SK-N-SH (cell line): ENCODE measurements around the gene SEMA3B. TPM values are rescaled to one million over a fixed set of nuclear protein-coding genes. Genes with fewer than 3 reads are reported as not detected.

Source experiments
- CTCF ChIA-PET: fragments of 300-600, 350-600 bp; formaldehyde crosslinking; extraction: SDS; loops from one replicate; lab custom pipeline; 2021; lab: Yijun Ruan, JAX
- POLR2A ChIA-PET: fragments of 350-600 bp; sonication (Branson Sonifier 250); formaldehyde crosslinking; extraction: SDS; loops from one replicate; lab custom pipeline; 2020; ENCODE audit warnings: antibody characterized with exemption, inconsistent platforms; lab: Yijun Ruan, JAX
- DNase-seq: peaks from one replicate; pipeline ENCODE4 v3.0.0; 2012
- H2AFZ ChIP-seq: fragments of 200-600 bp; sonication (generic); 2 replicates; pipeline ENCODE4 v1.8.1; 2016; ENCODE audit warnings: antibody characterized with exemption, mild to moderate bottlenecking, low read depth
- H3F3A ChIP-seq: fragments of 200-600 bp; sonication (generic); replicated peaks from 2 replicates; pipeline ENCODE3; 2016; ENCODE audit warnings: antibody characterized with exemption, mild to moderate bottlenecking; ENCODE audit not compliant: insufficient read depth
- H3K27ac ChIP-seq, 2 experiments: fragments of 200-500 bp in 1 of 2; fragments of 200-600 bp in 1 of 2; sonication (Bioruptor generic) in 1 of 2; sonication (generic), shearing (Covaris generic) in 1 of 2; 2 replicates each; pipeline versions ENCODE4 v1.5.1 to v1.6.1; 2014 to 2016; ENCODE audit warnings: low read depth in 2 of 2, inconsistent platforms in 1 of 2, low read length in 1 of 2, mild to moderate bottlenecking in 1 of 2, mixed read lengths in 1 of 2
- H3K27me3 ChIP-seq: fragments of 200-600 bp; sonication (generic), shearing (Covaris generic); 2 replicates; pipeline ENCODE4 v1.6.1; 2016; ENCODE audit warnings: mixed run types; ENCODE audit not compliant: insufficient read depth
- H3K36me3 ChIP-seq, 2 experiments: fragments of 200-500 bp in 1 of 2; fragments of 200-600 bp in 1 of 2; sonication (Bioruptor generic) in 1 of 2; sonication (generic) in 1 of 2; replicated peaks in 1 of 2; 2 replicates each; pipeline versions ENCODE3 to v1.5.1; 2014 to 2016; ENCODE audit warnings: low read length in 1 of 2, mild to moderate bottlenecking in 1 of 2; ENCODE audit not compliant: insufficient read depth in 2 of 2, control insufficient read depth in 1 of 2
- H3K4me1 ChIP-seq, 2 experiments: fragments of 200-500 bp in 1 of 2; fragments of 200-600 bp in 1 of 2; sonication (Bioruptor generic) in 1 of 2; sonication (generic), shearing (Covaris generic) in 1 of 2; 2 replicates each; pipeline versions ENCODE4 v1.5.1 to v1.6.1; 2014 to 2016; ENCODE audit warnings: low read depth in 1 of 2, low read length in 1 of 2, mixed run types in 1 of 2; ENCODE audit not compliant: insufficient read depth in 2 of 2, control insufficient read depth in 1 of 2
- H3K4me2 ChIP-seq: fragments of 200-600 bp; sonication (generic), shearing (Covaris generic); 2 replicates; pipeline ENCODE4 v1.6.1; 2017; ENCODE audit warnings: mixed run types
- H3K4me3 ChIP-seq, 2 experiments: fragments of 200-500 bp in 1 of 2; fragments of 200-600 bp in 1 of 2; sonication (Bioruptor generic) in 1 of 2; sonication (generic), shearing (Covaris generic) in 1 of 2; 2 replicates each; pipeline versions ENCODE4 v1.5.1 to v1.8.1; 2014 to 2016; ENCODE audit warnings: low read depth in 2 of 2, inconsistent platforms in 1 of 2, low read length in 1 of 2, mild to moderate bottlenecking in 1 of 2, mixed read lengths in 1 of 2, moderate library complexity in 1 of 2
- H3K79me2 ChIP-seq: fragments of 200-600 bp; sonication (generic); 2 replicates; pipeline ENCODE4 v1.8.1; 2017; ENCODE audit warnings: mild to moderate bottlenecking; ENCODE audit not compliant: insufficient read depth
- H3K9ac ChIP-seq: fragments of 200-600 bp; sonication (generic); 2 replicates; pipeline ENCODE4 v1.6.1; 2017; ENCODE audit warnings: mixed run types
- H3K9me2 ChIP-seq: fragments of 200-600 bp; sonication (generic); 2 replicates; pipeline ENCODE4 v1.6.1; 2017; ENCODE audit warnings: mixed run types
- H3K9me3 ChIP-seq: fragments of 200-600 bp; sonication (generic); 2 replicates; pipeline ENCODE4 v1.6.1; 2017; ENCODE audit warnings: mixed run types, mild to moderate bottlenecking, moderate library complexity
- H4K20me1 ChIP-seq: fragments of 200-600 bp; sonication (generic); 2 replicates; pipeline ENCODE4 v1.6.1; 2017; ENCODE audit warnings: mild to moderate bottlenecking, mixed run types; ENCODE audit not compliant: insufficient read depth
- CHD2 ChIP-seq: fragments of 150-350 bp; IDR thresholded peaks from 2 replicates; pipeline ENCODE4 v1.6.1; 2018; ENCODE audit warnings: low read length; ENCODE audit not compliant: partially characterized antibody
- EP300 ChIP-seq, 2 experiments: IDR thresholded peaks; 2 replicates each; pipeline versions ENCODE4 v1.4.0 to v1.6.1; 2012; ENCODE audit warnings: borderline replicate concordance in 1 of 2, low read depth in 1 of 2, low read length in 1 of 2
- EZH2phosphoT487 ChIP-seq: fragments of 200-600 bp; sonication (generic); IDR thresholded peaks from 2 replicates; pipeline ENCODE4 v1.6.1; 2017; ENCODE audit warnings: low read depth, mixed run types, mild to moderate bottlenecking, antibody characterized with exemption, moderate library complexity, borderline replicate concordance
- FOSL2 ChIP-seq: IDR thresholded peaks from 2 replicates; pipeline ENCODE4 v1.4.0; 2012; ENCODE audit warnings: low read depth, mild to moderate bottlenecking, moderate library complexity, borderline replicate concordance
- FOXJ3 ChIP-seq: sonication (generic); formaldehyde crosslinking; IDR thresholded peaks from 2 replicates; pipeline ENCODE4 v1.5.1; 2020; ENCODE audit warnings: mild to moderate bottlenecking, missing genetic modification reagents
- MXI1 ChIP-seq: IDR thresholded peaks from 2 replicates; pipeline ENCODE4 v1.6.1; 2012; ENCODE audit warnings: mild to moderate bottlenecking, low read depth, low read length, improper control_type of control experiment
- NFIC ChIP-seq: IDR thresholded peaks from 2 replicates; pipeline ENCODE4 v1.4.0; 2012; ENCODE audit warnings: borderline replicate concordance
- RCOR1 ChIP-seq: fragments of 150-350 bp; IDR thresholded peaks from 2 replicates; pipeline ENCODE4 v1.6.1; 2017; ENCODE audit warnings: antibody characterized with exemption, low read length
- RFX5 ChIP-seq: IDR thresholded peaks from 2 replicates; pipeline ENCODE4 v1.6.1; 2012; ENCODE audit warnings: mild to moderate bottlenecking, improper control_type of control experiment, low read length
- TAF1 ChIP-seq: IDR thresholded peaks from 2 replicates; pipeline ENCODE4 v1.6.1; 2012; ENCODE audit warnings: low read depth, mild to moderate bottlenecking, low read length, moderate library complexity, borderline replicate concordance
- TCF12 ChIP-seq: IDR thresholded peaks from 2 replicates; pipeline ENCODE4 v1.4.0; 2012
- YY1 ChIP-seq: IDR thresholded peaks from 2 replicates; pipeline ENCODE4 v1.4.0; 2012; ENCODE audit warnings: low read depth, mild to moderate bottlenecking
- WGBS: methylation state at CpG from one replicate; pipeline ENCODE4 v1.1.6; 2017; ENCODE audit warnings: low lambda C conversion rate; 5-methylcytosine and 5-hydroxymethylcytosine counted together
- polyA plus RNA-seq, 3 experiments: library from polyadenylated mRNA; depleted of rRNA; stranded (reverse); fragments of >200 nt; gene quantifications; 2 replicates each; pipeline ENCODE4 v1.2.3, GENCODE V29; 2012
- TF ChIP-seq, protein P1 (sequence below): IDR thresholded peaks from 2 replicates; pipeline ENCODE4 v1.4.0; 2012; ENCODE audit warnings: low read depth, borderline replicate concordance
- TF ChIP-seq, protein P2 (sequence below): IDR thresholded peaks from 2 replicates; pipeline ENCODE4; 2012
- TF ChIP-seq, protein P3 (sequence below): fragments of 150-350 bp; IDR thresholded peaks from 2 replicates; pipeline ENCODE4 v1.6.1; 2017; ENCODE audit warnings: antibody characterized with exemption, low read length, low read depth, borderline replicate concordance
- TF ChIP-seq, protein P4 (sequence below): fragments of 200-600 bp; sonication (generic); IDR thresholded peaks from 2 replicates; pipeline ENCODE4 v1.6.1; 2017; ENCODE audit warnings: antibody characterized with exemption, mild to moderate bottlenecking, moderate library complexity
- TF ChIP-seq, protein P5 (sequence below): fragments of 150-350 bp; IDR thresholded peaks from 2 replicates; pipeline ENCODE4 v1.6.1; 2016; ENCODE audit warnings: mild to moderate bottlenecking, low read depth, low read length
- TF ChIP-seq, protein P6 (sequence below): IDR thresholded peaks from 2 replicates; pipeline ENCODE4 v1.4.0; 2012; ENCODE audit warnings: low read depth
- TF ChIP-seq, protein P7 (sequence below): IDR thresholded peaks from 2 replicates; pipeline ENCODE4 v1.4.0; 2012; ENCODE audit warnings: low read depth, borderline replicate concordance

SEMA3B gene
- polyA plus RNA-seq, 1 of the 3 experiments (the other 2 are of a cell fraction) = 14.9 TPM

DNA sequence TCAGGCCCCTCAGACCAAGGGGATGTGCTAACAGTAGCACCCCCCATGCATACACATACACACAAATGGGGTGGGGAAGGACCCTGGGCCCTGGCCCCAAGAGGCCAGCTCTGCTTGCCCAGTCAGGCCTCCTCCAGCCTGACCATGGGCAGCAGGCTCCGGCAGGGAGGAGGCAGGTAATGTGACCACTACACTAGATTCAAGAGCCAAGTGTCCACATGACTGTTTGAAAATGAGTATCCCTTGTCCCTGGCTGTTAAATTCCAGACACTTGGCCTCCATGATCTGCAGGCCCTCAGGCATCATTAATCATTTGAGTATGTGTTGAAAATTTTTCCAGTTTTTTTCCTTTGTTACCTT is 46.8 kb upstream of the SEMA3B start:
- POLR2A ChIA-PET = no interaction called here

More for the DNA sequence above, 46.8 kb upstream of the SEMA3B start:
- Histone ChIP-seq H3K4me2 (no peak overlapping the region), H3K79me2 (no peaks in the 10 kb centered on the region), H3K27ac (no peak overlapping the region), H3K4me3 (no peak overlapping the region), H3K9me3 (no peaks in the 10 kb centered on the region), H2AFZ (no peak overlapping the region), H3K27me3 (peaks cover 7% of the 10 kb centered on the region; the same call in 1 of the 2 replicates), H3K9me2 (no peaks in the 10 kb centered on the region), H3K4me1 (peaks cover 0 to 4% of the 10 kb centered on the region in 2 experiments; a peak in 1 of 4 replicates), H3K9ac (no peak overlapping the region), H3F3A (peaks cover 3% of the 10 kb centered on the region), H3K36me3 (no peaks in the 10 kb centered on the region), H4K20me1 (no peaks in the 10 kb centered on the region)
- WGBS = no CpG with 5 or more reads among the region's 1 CpG
- CTCF ChIA-PET = interaction anchor here (0.8 to 61.6 kb wide), 12 partner anchors 9 to 101 kb away, joined by 3 to 1375 read pairs (median 4); partner anchors contain the start of gene GNAT1
- DNase-seq = no peak
- TF ChIP-seq, protein P1, sequence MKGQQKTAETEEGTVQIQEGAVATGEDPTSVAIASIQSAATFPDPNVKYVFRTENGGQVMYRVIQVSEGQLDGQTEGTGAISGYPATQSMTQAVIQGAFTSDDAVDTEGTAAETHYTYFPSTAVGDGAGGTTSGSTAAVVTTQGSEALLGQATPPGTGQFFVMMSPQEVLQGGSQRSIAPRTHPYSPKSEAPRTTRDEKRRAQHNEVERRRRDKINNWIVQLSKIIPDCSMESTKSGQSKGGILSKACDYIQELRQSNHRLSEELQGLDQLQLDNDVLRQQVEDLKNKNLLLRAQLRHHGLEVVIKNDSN = no peak
- TF ChIP-seq TAF1 (no peak), TCF12 (no peak), CHD2 (no peak), FOSL2 (no peak), NFIC (no peak), EZH2phosphoT487 (no peak), FOXJ3 (no peak), YY1 (no peak), MXI1 (no peak), EP300 (IDR thresholded peaks at IDR 0.05; ENCODE audit: borderline replicate concordance in 1 of 2, low read depth in 1 of 2, low read length in 1 of 2) (no peak), RFX5 (no peak), RCOR1 (no peak)
- TF ChIP-seq, protein P2, sequence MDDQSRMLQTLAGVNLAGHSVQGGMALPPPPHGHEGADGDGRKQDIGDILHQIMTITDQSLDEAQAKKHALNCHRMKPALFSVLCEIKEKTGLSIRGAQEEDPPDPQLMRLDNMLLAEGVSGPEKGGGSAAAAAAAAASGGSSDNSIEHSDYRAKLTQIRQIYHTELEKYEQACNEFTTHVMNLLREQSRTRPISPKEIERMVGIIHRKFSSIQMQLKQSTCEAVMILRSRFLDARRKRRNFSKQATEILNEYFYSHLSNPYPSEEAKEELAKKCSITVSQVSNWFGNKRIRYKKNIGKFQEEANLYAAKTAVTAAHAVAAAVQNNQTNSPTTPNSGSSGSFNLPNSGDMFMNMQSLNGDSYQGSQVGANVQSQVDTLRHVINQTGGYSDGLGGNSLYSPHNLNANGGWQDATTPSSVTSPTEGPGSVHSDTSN = no peak
- TF ChIP-seq, protein P3, sequence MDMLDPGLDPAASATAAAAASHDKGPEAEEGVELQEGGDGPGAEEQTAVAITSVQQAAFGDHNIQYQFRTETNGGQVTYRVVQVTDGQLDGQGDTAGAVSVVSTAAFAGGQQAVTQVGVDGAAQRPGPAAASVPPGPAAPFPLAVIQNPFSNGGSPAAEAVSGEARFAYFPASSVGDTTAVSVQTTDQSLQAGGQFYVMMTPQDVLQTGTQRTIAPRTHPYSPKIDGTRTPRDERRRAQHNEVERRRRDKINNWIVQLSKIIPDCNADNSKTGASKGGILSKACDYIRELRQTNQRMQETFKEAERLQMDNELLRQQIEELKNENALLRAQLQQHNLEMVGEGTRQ = no peak
- TF ChIP-seq, protein P4, sequence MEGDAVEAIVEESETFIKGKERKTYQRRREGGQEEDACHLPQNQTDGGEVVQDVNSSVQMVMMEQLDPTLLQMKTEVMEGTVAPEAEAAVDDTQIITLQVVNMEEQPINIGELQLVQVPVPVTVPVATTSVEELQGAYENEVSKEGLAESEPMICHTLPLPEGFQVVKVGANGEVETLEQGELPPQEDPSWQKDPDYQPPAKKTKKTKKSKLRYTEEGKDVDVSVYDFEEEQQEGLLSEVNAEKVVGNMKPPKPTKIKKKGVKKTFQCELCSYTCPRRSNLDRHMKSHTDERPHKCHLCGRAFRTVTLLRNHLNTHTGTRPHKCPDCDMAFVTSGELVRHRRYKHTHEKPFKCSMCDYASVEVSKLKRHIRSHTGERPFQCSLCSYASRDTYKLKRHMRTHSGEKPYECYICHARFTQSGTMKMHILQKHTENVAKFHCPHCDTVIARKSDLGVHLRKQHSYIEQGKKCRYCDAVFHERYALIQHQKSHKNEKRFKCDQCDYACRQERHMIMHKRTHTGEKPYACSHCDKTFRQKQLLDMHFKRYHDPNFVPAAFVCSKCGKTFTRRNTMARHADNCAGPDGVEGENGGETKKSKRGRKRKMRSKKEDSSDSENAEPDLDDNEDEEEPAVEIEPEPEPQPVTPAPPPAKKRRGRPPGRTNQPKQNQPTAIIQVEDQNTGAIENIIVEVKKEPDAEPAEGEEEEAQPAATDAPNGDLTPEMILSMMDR = no peak
- TF ChIP-seq, protein P5, sequence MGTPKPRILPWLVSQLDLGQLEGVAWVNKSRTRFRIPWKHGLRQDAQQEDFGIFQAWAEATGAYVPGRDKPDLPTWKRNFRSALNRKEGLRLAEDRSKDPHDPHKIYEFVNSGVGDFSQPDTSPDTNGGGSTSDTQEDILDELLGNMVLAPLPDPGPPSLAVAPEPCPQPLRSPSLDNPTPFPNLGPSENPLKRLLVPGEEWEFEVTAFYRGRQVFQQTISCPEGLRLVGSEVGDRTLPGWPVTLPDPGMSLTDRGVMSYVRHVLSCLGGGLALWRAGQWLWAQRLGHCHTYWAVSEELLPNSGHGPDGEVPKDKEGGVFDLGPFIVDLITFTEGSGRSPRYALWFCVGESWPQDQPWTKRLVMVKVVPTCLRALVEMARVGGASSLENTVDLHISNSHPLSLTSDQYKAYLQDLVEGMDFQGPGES = no peak
- TF ChIP-seq, protein P6, sequence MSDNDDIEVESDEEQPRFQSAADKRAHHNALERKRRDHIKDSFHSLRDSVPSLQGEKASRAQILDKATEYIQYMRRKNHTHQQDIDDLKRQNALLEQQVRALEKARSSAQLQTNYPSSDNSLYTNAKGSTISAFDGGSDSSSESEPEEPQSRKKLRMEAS = no peak
- TF ChIP-seq, protein P7, sequence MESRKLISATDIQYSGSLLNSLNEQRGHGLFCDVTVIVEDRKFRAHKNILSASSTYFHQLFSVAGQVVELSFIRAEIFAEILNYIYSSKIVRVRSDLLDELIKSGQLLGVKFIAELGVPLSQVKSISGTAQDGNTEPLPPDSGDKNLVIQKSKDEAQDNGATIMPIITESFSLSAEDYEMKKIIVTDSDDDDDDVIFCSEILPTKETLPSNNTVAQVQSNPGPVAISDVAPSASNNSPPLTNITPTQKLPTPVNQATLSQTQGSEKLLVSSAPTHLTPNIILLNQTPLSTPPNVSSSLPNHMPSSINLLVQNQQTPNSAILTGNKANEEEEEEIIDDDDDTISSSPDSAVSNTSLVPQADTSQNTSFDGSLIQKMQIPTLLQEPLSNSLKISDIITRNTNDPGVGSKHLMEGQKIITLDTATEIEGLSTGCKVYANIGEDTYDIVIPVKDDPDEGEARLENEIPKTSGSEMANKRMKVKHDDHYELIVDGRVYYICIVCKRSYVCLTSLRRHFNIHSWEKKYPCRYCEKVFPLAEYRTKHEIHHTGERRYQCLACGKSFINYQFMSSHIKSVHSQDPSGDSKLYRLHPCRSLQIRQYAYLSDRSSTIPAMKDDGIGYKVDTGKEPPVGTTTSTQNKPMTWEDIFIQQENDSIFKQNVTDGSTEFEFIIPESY = no peak
